WTC11 (cell line): ENCODE measurements around the gene ANGPTL1.

Experiments used
- CTCF ChIP-seq: fragments of 200-600 bp; IDR thresholded peaks from 2 replicates; pipeline ENCODE4 v1.8.0; 2022; ENCODE audit warnings: antibody characterized with exemption
- HMGXB4 ChIP-seq: sonication (generic); formaldehyde crosslinking; IDR thresholded peaks from 2 replicates; pipeline ENCODE4 v1.8.1; 2023; ENCODE audit warnings: mild to moderate bottlenecking, moderate library complexity, missing genetic modification reagents
- IRF1 ChIP-seq: sonication (generic); formaldehyde crosslinking; IDR thresholded peaks from 2 replicates; pipeline ENCODE4 v1.8.0; 2023; ENCODE audit warnings: missing genetic modification reagents
- IRF2 ChIP-seq: sonication (generic); formaldehyde crosslinking; IDR thresholded peaks from 2 replicates; pipeline ENCODE4 v1.8.0; 2022; ENCODE audit warnings: low read depth, missing genetic modification reagents, borderline replicate concordance
- SMAD3 ChIP-seq: sonication (generic); formaldehyde crosslinking; IDR thresholded peaks from 2 replicates; pipeline ENCODE4 v1.8.0; 2022; ENCODE audit warnings: missing genetic modification reagents, mild to moderate bottlenecking, borderline replicate concordance
- STAT6 ChIP-seq: sonication (generic); formaldehyde crosslinking; conservative IDR thresholded peaks from 2 replicates; pipeline ENCODE4 v1.8.1; 2023; ENCODE audit warnings: mild to moderate bottlenecking, low read depth, missing genetic modification reagents, moderate library complexity
- TCF7 ChIP-seq: sonication (generic); formaldehyde crosslinking; IDR thresholded peaks from 2 replicates; pipeline ENCODE4 v1.8.0; 2022; ENCODE audit warnings: mild to moderate bottlenecking, low read depth, missing genetic modification reagents, moderate library complexity
- TEAD4 ChIP-seq: sonication (generic); formaldehyde crosslinking; IDR thresholded peaks from 2 replicates; pipeline ENCODE4 v1.8.0; 2022; ENCODE audit warnings: mild to moderate bottlenecking, missing genetic modification reagents
- ZBTB43 ChIP-seq: sonication (generic); formaldehyde crosslinking; IDR thresholded peaks from 2 replicates; pipeline ENCODE4 v1.8.1; 2023; ENCODE audit warnings: mild to moderate bottlenecking, missing genetic modification reagents
- ZNF232 ChIP-seq: sonication (generic); formaldehyde crosslinking; IDR thresholded peaks from 2 replicates; pipeline ENCODE4 v1.8.0; 2022; ENCODE audit warnings: mild to moderate bottlenecking, missing genetic modification reagents
- ZNF423 ChIP-seq: fragments of 250-450 bp; sonication (Bioruptor Pico); IDR thresholded peaks from 2 replicates; pipeline ENCODE4 v2.1.2; 2022; ENCODE audit warnings: mild to moderate bottlenecking, moderate library complexity

GRCh38 chr1:178918955-178919354 is 48.1 kb upstream of the ANGPTL1 start:
- TF ChIP-seq STAT6 (CRISPR knock-in tag) (no peak), CTCF (no peak), IRF1 (CRISPR knock-in tag) (no peak), HMGXB4 (CRISPR knock-in tag) (no peak), IRF2 (CRISPR knock-in tag) (no peak), TEAD4 (CRISPR knock-in tag) (no peak), ZBTB43 (CRISPR knock-in tag) (no peak), ZNF423 (no peak), ZNF232 (CRISPR knock-in tag) (no peak), SMAD3 (CRISPR knock-in tag) (no peak), TCF7 (CRISPR knock-in tag) (no peak)
